ENCODE data around the gene RELCH.
A peak's percentile ranks its signal among the peaks of the same experiment; 100 is the strongest.
"Not testable (repeated sequence)": the region's sequence is repeated elsewhere in the genome, so short reads cannot be mapped to it uniquely, and the experiment has no call there.

The RELCH gene

GRCh38 chr18:62186774-62187542 is at the start of gene RELCH, which contains the start of gene PIGN:
Gene RELCH (plus strand): TSS chr18:62187255. CDS start chr18:62187506, 251 bp downstream.
Gene PIGN (minus strand): TSS chr18:62187056. CDS start chr18:62161353, 25,703 bp downstream.
- H3K4me1 Mint-ChIP-seq, result peaks cover 40% of the 10 kb centered on the region
- peak within 1 kb of the TSS; percentile 97 for H3K27ac Mint-ChIP-seq
- H3K4me3 Mint-ChIP-seq, result peak within 1 kb of the TSS; percentile 99
- no peaks in the 10 kb centered on the region for H3K9me3 Mint-ChIP-seq
- DNase-seq (ENCODE audit: low spot score in 2 of 2), result peak; percentile 78 to 94
- peaks cover 31% of the 10 kb centered on the region for H3K36me3 Mint-ChIP-seq
- ATAC-seq, result peak; percentile 94

- H3K4me1 Mint-ChIP-seq, result no peaks in the 10 kb centered on the region
- peaks cover 6% of the 10 kb centered on the region for H3K36me3 Mint-ChIP-seq
- no peak overlapping the region for H3K27ac Mint-ChIP-seq
- DNase-seq (ENCODE audit: low spot score in 2 of 2), result no peak
- no peak overlapping the region for H3K4me3 Mint-ChIP-seq
- H3K9me3 Mint-ChIP-seq, result no peaks in the 10 kb centered on the region
- ATAC-seq, result no peak
Measured at GRCh38 chr18:62138461-62139235, 48.4 kb upstream of the RELCH start.

- no peak overlapping the region for H3K27ac Mint-ChIP-seq
- no peaks in the 10 kb centered on the region for H3K4me1 Mint-ChIP-seq
- no peaks in the 10 kb centered on the region for H3K9me3 Mint-ChIP-seq
- no peak overlapping the region for H3K4me3 Mint-ChIP-seq
- DNase-seq (ENCODE audit: low spot score in 2 of 2), result no peak
- no peak for ATAC-seq
- H3K36me3 Mint-ChIP-seq, result peaks cover 6% of the 10 kb centered on the region
Measured at GRCh38 chr18:62140259-62140658, 46.8 kb upstream of the RELCH start.

GRCh38 chr18:62144338-62144737 is 42.7 kb upstream of the RELCH start:
- Mint-ChIP-seq H3K4me3 (no peak overlapping the region), H3K36me3 (peaks cover 4% of the 10 kb centered on the region), H3K27ac (no peak overlapping the region), H3K9me3 (no peaks in the 10 kb centered on the region), H3K4me1 (no peaks in the 10 kb centered on the region)
- ATAC-seq (no peak), DNase-seq (ENCODE audit: low spot score in 2 of 2) (no peak)

GRCh38 chr18:62151068-62151771 is 35.8 kb upstream of the RELCH start:
- H3K4me3 Mint-ChIP-seq, result no peak overlapping the region
- H3K4me1 Mint-ChIP-seq, result no peaks in the 10 kb centered on the region
- no peak overlapping the region for H3K27ac Mint-ChIP-seq
- H3K36me3 Mint-ChIP-seq, result peaks cover 14% of the 10 kb centered on the region
- no peak for ATAC-seq
- H3K9me3 Mint-ChIP-seq, result no peaks in the 10 kb centered on the region
- no peak for DNase-seq (ENCODE audit: low spot score in 2 of 2)

- Mint-ChIP-seq H3K36me3 (peaks cover 15% of the 10 kb centered on the region), H3K9me3 (no peaks in the 10 kb centered on the region), H3K4me3 (no peak overlapping the region), H3K27ac (no peak overlapping the region), H3K4me1 (no peaks in the 10 kb centered on the region)
- ATAC-seq (no peak), DNase-seq (ENCODE audit: low spot score in 2 of 2) (no peak)
Measured at GRCh38 chr18:62152844-62153243, 34.2 kb upstream of the RELCH start.

- H3K4me1 Mint-ChIP-seq, result no peaks in the 10 kb centered on the region
- no peak overlapping the region for H3K27ac Mint-ChIP-seq
- DNase-seq (ENCODE audit: low spot score in 2 of 2), result no peak
- H3K4me3 Mint-ChIP-seq, result no peak overlapping the region
- H3K36me3 Mint-ChIP-seq, result peaks cover 36% of the 10 kb centered on the region
- H3K9me3 Mint-ChIP-seq, result no peaks in the 10 kb centered on the region
- no peak for ATAC-seq
Measured at GRCh38 chr18:62157843-62158242, 29.2 kb upstream of the RELCH start.

- DNase-seq (ENCODE audit: low spot score in 2 of 2) (no peak), ATAC-seq (no peak)
- Mint-ChIP-seq H3K4me1 (peaks cover 22% of the 10 kb centered on the region), H3K27ac (no peak overlapping the region), H3K4me3 (no peak overlapping the region), H3K9me3 (peaks cover 7% of the 10 kb centered on the region), H3K36me3 (peaks cover 16% of the 10 kb centered on the region)
Measured at GRCh38 chr18:62164310-62164709, 22.7 kb upstream of the RELCH start.

- DNase-seq (ENCODE audit: low spot score in 2 of 2), result no peak
- no peak overlapping the region for H3K27ac Mint-ChIP-seq
- ATAC-seq, result no peak
- H3K4me3 Mint-ChIP-seq, result no peak overlapping the region
- peaks cover 22% of the 10 kb centered on the region for H3K4me1 Mint-ChIP-seq
- peaks cover 7% of the 10 kb centered on the region for H3K9me3 Mint-ChIP-seq
- H3K36me3 Mint-ChIP-seq, result peaks cover 12% of the 10 kb centered on the region
Measured at GRCh38 chr18:62164855-62165487, 22.1 kb upstream of the RELCH start.

- no peak for DNase-seq (ENCODE audit: low spot score in 2 of 2)
Measured at GRCh38 chr18:62165583-62165982, 21.5 kb upstream of the RELCH start.

GRCh38 chr18:62166524-62166923 is 20.5 kb upstream of the RELCH start:
- H3K4me3 Mint-ChIP-seq; ATAC-seq; H3K36me3 Mint-ChIP-seq; DNase-seq (ENCODE audit: low spot score in 2 of 2); H3K9me3 Mint-ChIP-seq; H3K27ac Mint-ChIP-seq: not testable (repeated sequence)
- H3K4me1 Mint-ChIP-seq, result peaks cover 22% of the 10 kb centered on the region

More at GRCh38 chr18:62165583-62165982, 21.5 kb upstream of the RELCH start:
- no peak for ATAC-seq
- peaks cover 7% of the 10 kb centered on the region for H3K9me3 Mint-ChIP-seq
- peaks cover 6% of the 10 kb centered on the region for H3K36me3 Mint-ChIP-seq
- H3K4me1 Mint-ChIP-seq, result peaks cover 22% of the 10 kb centered on the region
- no peak overlapping the region for H3K27ac Mint-ChIP-seq
- H3K4me3 Mint-ChIP-seq, result no peak overlapping the region

- no peak overlapping the region for H3K27ac Mint-ChIP-seq
- H3K4me1 Mint-ChIP-seq, result peaks cover 9% of the 10 kb centered on the region
- ATAC-seq, result no peak
Measured at GRCh38 chr18:62170857-62171256, 16.2 kb upstream of the RELCH start.

GRCh38 chr18:62172298-62172697 is 14.8 kb upstream of the RELCH start:
- no peaks in the 10 kb centered on the region for H3K9me3 Mint-ChIP-seq
- H3K4me1 Mint-ChIP-seq, result peaks cover 6% of the 10 kb centered on the region
- no peaks in the 10 kb centered on the region for H3K36me3 Mint-ChIP-seq
- ATAC-seq, result no peak
- H3K27ac Mint-ChIP-seq, result no peak overlapping the region
- H3K4me3 Mint-ChIP-seq, result no peak overlapping the region
- DNase-seq (ENCODE audit: low spot score in 2 of 2), result no peak

More at GRCh38 chr18:62170857-62171256, 16.2 kb upstream of the RELCH start:
- no peak for DNase-seq (ENCODE audit: low spot score in 2 of 2)
- H3K4me3 Mint-ChIP-seq, result no peak overlapping the region
- no peaks in the 10 kb centered on the region for H3K9me3 Mint-ChIP-seq
- no peaks in the 10 kb centered on the region for H3K36me3 Mint-ChIP-seq

- H3K9me3 Mint-ChIP-seq, result no peaks in the 10 kb centered on the region
- DNase-seq (ENCODE audit: low spot score in 2 of 2) (no peak), ATAC-seq (peak; percentile 74)
- H3K36me3 Mint-ChIP-seq, result no peaks in the 10 kb centered on the region
- peaks cover 6% of the 10 kb centered on the region for H3K4me1 Mint-ChIP-seq
- no peak overlapping the region for H3K4me3 Mint-ChIP-seq
- H3K27ac Mint-ChIP-seq, result no peak overlapping the region
Measured at GRCh38 chr18:62175521-62175920, 11.5 kb upstream of the RELCH start.

GRCh38 chr18:62177271-62177670 is 9.8 kb upstream of the RELCH start:
- Mint-ChIP-seq H3K4me3 (no peak overlapping the region), H3K36me3 (no peaks in the 10 kb centered on the region), H3K27ac (no peak overlapping the region), H3K9me3 (no peaks in the 10 kb centered on the region), H3K4me1 (peaks cover 11% of the 10 kb centered on the region)
- ATAC-seq (no peak), DNase-seq (ENCODE audit: low spot score in 2 of 2) (no peak)

Data from stimulated activated effector memory CD8-positive, alpha-beta T cell treated with anti-CD3 and anti-CD28 coated beads, Interleukin-12 subunit alpha, Interleukin-12 subunit beta, amount 100 ng/mL, for 72 hours (primary cell).